Aortic smooth muscle cell (primary cell): ENCODE results near the gene DEFB131A. TPM values are rescaled to one million over a fixed set of nuclear protein-coding genes. Genes with fewer than 3 reads are reported as not detected.

ENCODE experiments used
- total RNA-seq: library from RNA; depleted of rRNA; stranded (reverse); fragments of >200 nt; gene quantifications from 2 replicates; pipeline ENCODE4 v1.2.3, GENCODE V29; 2014

The DEFB131A gene
- not detected in 2 replicates for total RNA-seq

GRCh38 chr4:9444114-9444513 lies at the start of gene DEFB131A:
Gene DEFB131A, plus strand, starts transcription at chr4:9444414. Its CDS starts 120 bp downstream, at chr4:9444534.

Other genes with a start within 250 kb of the DEFB131A start
- not detected in 2 replicates for gene USP17L10, start 233.8 kb upstream of the DEFB131A start, total RNA-seq
- not detected in 2 replicates for gene USP17L11, start 229.0 kb upstream of the DEFB131A start, total RNA-seq
- gene USP17L12, start 224.3 kb upstream of the DEFB131A start, total RNA-seq, result not detected in 2 replicates
- gene USP17L13, start 219.5 kb upstream of the DEFB131A start, total RNA-seq, result not detected in 2 replicates
- not detected in 2 replicates for gene USP17L15, start 210.0 kb upstream of the DEFB131A start, total RNA-seq
- gene USP17L17, start 200.5 kb upstream of the DEFB131A start, total RNA-seq, result not detected in 2 replicates
- gene USP17L18, start 195.8 kb upstream of the DEFB131A start, total RNA-seq, result not detected in 2 replicates
- not detected in 2 replicates for gene USP17L19, start 191.0 kb upstream of the DEFB131A start, total RNA-seq
- not detected in 2 replicates for gene USP17L20, start 186.3 kb upstream of the DEFB131A start, total RNA-seq
- not detected in 2 replicates for gene USP17L21, start 181.5 kb upstream of the DEFB131A start, total RNA-seq
- not detected in 2 replicates for gene USP17L22, start 176.8 kb upstream of the DEFB131A start, total RNA-seq
- not detected in 2 replicates for gene USP17L24, start 119.2 kb upstream of the DEFB131A start, total RNA-seq
- gene USP17L25, start 114.5 kb upstream of the DEFB131A start, total RNA-seq, result not detected in 2 replicates
- not detected in 2 replicates for gene USP17L26, start 109.8 kb upstream of the DEFB131A start, total RNA-seq
- not detected in 2 replicates for gene USP17L5, start 105.0 kb upstream of the DEFB131A start, total RNA-seq
- not detected in 2 replicates for gene USP17L27, start 100.3 kb upstream of the DEFB131A start, total RNA-seq
- not detected in 2 replicates for gene USP17L28, start 95.5 kb upstream of the DEFB131A start, total RNA-seq
- gene USP17L29, start 90.8 kb upstream of the DEFB131A start, total RNA-seq, result not detected in 2 replicates
- not detected in 2 replicates for gene USP17L30, start 81.3 kb upstream of the DEFB131A start, total RNA-seq